H1 (cell line): ENCODE results near the gene HNRNPA1. TPM values are rescaled to one million over a fixed set of nuclear protein-coding genes. Genes with fewer than 3 reads are reported as not detected.
A peak's percentile ranks its signal among the peaks of the same experiment; 100 is the strongest.

Source experiments
- CTCF ChIA-PET: fragments of 300-600 bp; sonication (Branson Sonifier 250); formaldehyde crosslinking; loops from one replicate; lab custom pipeline; 2021; ENCODE audit not compliant: partially characterized antibody; lab: Charles Lee
- POLR2A ChIA-PET: fragments of 300-600 bp; sonication (Branson Sonifier 250); formaldehyde crosslinking; loops from one replicate; lab custom pipeline; 2021; ENCODE audit warnings: inconsistent platforms; ENCODE audit not compliant: partially characterized antibody; lab: Charles Lee
- DNase-seq, 2 experiments: peaks; one replicate each; pipeline versions ENCODE4 v3.0.0 to v3.0.0-alpha.2; 2010 to 2022; ENCODE audit warnings: low spot score in 2 of 2, low read depth in 1 of 2, mixed read lengths in 1 of 2
- FAIRE-seq: peaks from 2 replicates; lab custom pipeline; 2011; peaks lifted over from hg19 to GRCh38; lab: Jason Lieb, UNC
- H2AFZ ChIP-seq: 2 replicates; pipeline ENCODE4 v1.8.1; 2012; ENCODE audit warnings: low read length, inconsistent platforms
- H2AK5ac ChIP-seq: 2 replicates; pipeline ENCODE4 v1.6.1; 2013; ENCODE audit warnings: low read depth, low read length
- H2BK120ac ChIP-seq: replicated peaks from 2 replicates; pipeline ENCODE3; 2013; ENCODE audit warnings: low read depth, low read length, inconsistent platforms
- H2BK12ac ChIP-seq: 2 replicates; pipeline ENCODE4 v1.6.1; 2013; ENCODE audit warnings: low read depth, low read length
- H2BK15ac ChIP-seq: 2 replicates; pipeline ENCODE4 v1.6.1; 2013; ENCODE audit warnings: low read length
- H2BK20ac ChIP-seq: 2 replicates; pipeline ENCODE4 v1.6.1; 2013; ENCODE audit warnings: low read length
- H2BK5ac ChIP-seq: 2 replicates; pipeline ENCODE4 v1.6.1; 2013; ENCODE audit warnings: low read depth, low read length
- H3K14ac ChIP-seq: 2 replicates; pipeline ENCODE4 v1.6.1; 2013; ENCODE audit warnings: inconsistent platforms; ENCODE audit not compliant: insufficient read length
- H3K18ac ChIP-seq: 2 replicates; pipeline ENCODE4 v1.6.1; 2013; ENCODE audit warnings: low read length; ENCODE audit errors: extremely low read depth
- H3K23ac ChIP-seq: 2 replicates; pipeline ENCODE4 v1.6.1; 2013; ENCODE audit warnings: inconsistent platforms; ENCODE audit not compliant: insufficient read length
- H3K23me2 ChIP-seq: 2 replicates; pipeline ENCODE4 v1.6.1; 2013; ENCODE audit warnings: low read depth, low read length
- H3K27ac ChIP-seq: 2 replicates; pipeline ENCODE4 v1.6.1; 2011; ENCODE audit warnings: low read depth, low read length, inconsistent platforms
- H3K27me3 ChIP-seq, 4 experiments: replicated peaks in 1 of 4; 1 replicate in 1 of 4; 2 replicates in 3 of 4; pipeline versions ENCODE4 v1.6.1 to v1.8.1; 2011 to 2013; ENCODE audit warnings: low read length in 3 of 4, mild to moderate bottlenecking in 3 of 4, inconsistent platforms in 2 of 4, mixed read lengths in 2 of 4, moderate library complexity in 1 of 4; ENCODE audit not compliant: control insufficient read depth in 3 of 4, insufficient read depth in 3 of 4; ENCODE audit errors: extremely low read depth in 1 of 4
- H3K36me3 ChIP-seq, 4 experiments: 2 replicates each; pipeline versions ENCODE4 v1.6.1 to v1.8.1; 2011 to 2013; ENCODE audit warnings: mild to moderate bottlenecking in 4 of 4, low read length in 3 of 4, moderate library complexity in 2 of 4, control low read depth in 1 of 4, inconsistent platforms in 1 of 4; ENCODE audit not compliant: insufficient read depth in 4 of 4, control insufficient read depth in 2 of 4
- H3K4ac ChIP-seq: replicated peaks from 2 replicates; pipeline ENCODE3; 2013; ENCODE audit warnings: low read length, low read depth, mixed read lengths, inconsistent platforms; ENCODE audit not compliant: insufficient read length
- H3K4me1 ChIP-seq, 4 experiments: replicated peaks in 1 of 4; 1 replicate in 1 of 4; 2 replicates in 3 of 4; pipeline versions ENCODE4 v1.6.1 to v1.8.1; 2011 to 2013; ENCODE audit warnings: low read length in 3 of 4, inconsistent platforms in 2 of 4, mixed read lengths in 1 of 4; ENCODE audit not compliant: insufficient read depth in 4 of 4, control insufficient read depth in 3 of 4
- H3K4me2 ChIP-seq, 2 experiments: 2 replicates each; pipeline versions ENCODE4 v1.6.1 to v1.8.1; 2011 to 2013; ENCODE audit warnings: low read depth in 2 of 2, low read length in 2 of 2, control low read depth in 1 of 2, inconsistent platforms in 1 of 2, mild to moderate bottlenecking in 1 of 2; ENCODE audit not compliant: insufficient read depth in 1 of 2
- H3K4me3 ChIP-seq, 4 experiments: fragments of 200-600, 300-600 bp in 1 of 4; sonication (generic), shearing (Covaris generic), sonication (Bioruptor Twin) in 1 of 4; 2 replicates each; pipeline versions ENCODE4 v1.5.1 to v1.8.1; 2011 to 2016; ENCODE audit warnings: low read length in 4 of 4, low read depth in 3 of 4, control low read depth in 2 of 4, inconsistent platforms in 2 of 4, mild to moderate bottlenecking in 2 of 4, mixed read lengths in 1 of 4, moderate library complexity in 1 of 4; ENCODE audit not compliant: insufficient read depth in 2 of 4; ENCODE audit errors: extremely low read depth in 1 of 4
- H3K56ac ChIP-seq: replicated peaks from 2 replicates; pipeline ENCODE3; 2013; ENCODE audit warnings: low read depth, mild to moderate bottlenecking, mixed read lengths, low read length, inconsistent platforms; ENCODE audit not compliant: insufficient read length
- H3K79me1 ChIP-seq: 2 replicates; pipeline ENCODE4 v1.6.1; 2013; ENCODE audit warnings: low read depth, low read length, control low read depth
- H3K79me2 ChIP-seq, 2 experiments: 2 replicates each; pipeline versions ENCODE4 v1.6.1 to v1.8.1; 2012 to 2013; ENCODE audit warnings: low read length in 2 of 2, mild to moderate bottlenecking in 2 of 2, inconsistent platforms in 1 of 2; ENCODE audit not compliant: insufficient read depth in 2 of 2, control insufficient read depth in 1 of 2
- H3K9ac ChIP-seq, 4 experiments: replicated peaks in 1 of 4; 1 replicate in 1 of 4; 2 replicates in 3 of 4; pipeline versions ENCODE4 v1.6.1 to v1.8.1; 2011 to 2013; ENCODE audit warnings: low read depth in 3 of 4, low read length in 3 of 4, control low read depth in 2 of 4, mild to moderate bottlenecking in 2 of 4, moderate library complexity in 2 of 4, inconsistent platforms in 1 of 4; ENCODE audit errors: extremely low read depth in 1 of 4
- H3K9me3 ChIP-seq, 2 experiments: 2 replicates each; pipeline versions ENCODE4 v1.6.1 to v1.8.1; 2012 to 2013; ENCODE audit warnings: mild to moderate bottlenecking in 2 of 2, moderate library complexity in 2 of 2, control low read depth in 1 of 2, inconsistent platforms in 1 of 2, low read depth in 1 of 2, low read length in 1 of 2, mixed read lengths in 1 of 2; ENCODE audit not compliant: insufficient read depth in 2 of 2
- H4K20me1 ChIP-seq, 2 experiments: replicated peaks in 1 of 2; 2 replicates each; pipeline versions ENCODE3 to v1.8.1; 2011 to 2013; ENCODE audit warnings: inconsistent platforms in 2 of 2, low read length in 2 of 2, mild to moderate bottlenecking in 1 of 2; ENCODE audit not compliant: insufficient read depth in 2 of 2, control insufficient read depth in 1 of 2
- H4K5ac ChIP-seq: 2 replicates; pipeline ENCODE4 v1.6.1; 2013; ENCODE audit warnings: low read length, low read depth, mixed read lengths, inconsistent platforms; ENCODE audit not compliant: insufficient read length
- H4K8ac ChIP-seq: 2 replicates; pipeline ENCODE4 v1.8.0; 2013; ENCODE audit warnings: mild to moderate bottlenecking, moderate library complexity, low read length, inconsistent platforms; ENCODE audit not compliant: insufficient read depth; ENCODE audit errors: extremely low read depth
- H4K91ac ChIP-seq: replicated peaks from 2 replicates; pipeline ENCODE3; 2013; ENCODE audit warnings: low read length, mixed read lengths, inconsistent platforms; ENCODE audit not compliant: insufficient read length
- POU5F1 ChIP-seq: IDR thresholded peaks from 2 replicates; pipeline ENCODE4 v1.6.1; 2011; ENCODE audit warnings: low read depth, mild to moderate bottlenecking, low read length, moderate library complexity
- SIX5 ChIP-seq: IDR thresholded peaks from 2 replicates; pipeline ENCODE4 v1.6.1; 2011; ENCODE audit warnings: mild to moderate bottlenecking, low read depth, low read length
- WGBS, 2 experiments: shearing (Covaris generic) in 1 of 2; methylation state at CpG; one replicate each; pipeline versions ENCODE4 v1.1.6 to v1.1.7; 2013 to 2015; ENCODE audit warnings: low lambda C conversion rate in 2 of 2, mixed read lengths in 2 of 2, inconsistent platforms in 1 of 2, low coverage in 1 of 2, missing lambda C conversion rate in 1 of 2; ENCODE audit not compliant: insufficient replicate concordance in 2 of 2, insufficient coverage in 1 of 2, insufficient read length in 1 of 2; ENCODE audit errors: extremely low coverage in 1 of 2, missing lambda C conversion rate in 1 of 2; 5-methylcytosine and 5-hydroxymethylcytosine counted together
- polyA plus RNA-seq, 7 experiments: library from polyadenylated mRNA; depleted of rRNA in 3 of 7; stranded (reverse) in 5 of 7; unstranded in 2 of 7; fragments of >200 nt in 5 of 7; fragments of 200-250 nt in 2 of 7; gene quantifications; 1 replicate in 5 of 7; 2 replicates in 1 of 7; 4 replicates in 1 of 7; pipeline versions ENCODE4 v1.2.1 to v1.2.3, GENCODE V29; 2011 to 2013; ENCODE audit warnings: missing spikeins in 2 of 7, mixed read lengths in 2 of 7
- total RNA-seq: library from RNA; stranded (reverse); fragmentation: NEBNext Ultra II Directional; extraction: Animal tissue kit (Norgen Biotek cat#: 25700); gene quantifications from 2 replicates; pipeline ENCODE4 v1.2.1, GENCODE V29; 2021

HNRNPA1 gene
- total and polyA plus RNA-seq, 2 of the 8 experiments (the other 6 are each of a cell fraction or from before 2014, with no cell fraction given): 835 to 2,738 TPM

- no peak overlapping the region for H3K23ac ChIP-seq
- H4K8ac ChIP-seq: no peak overlapping the region
- no peaks in the 10 kb centered on the region for H3K27me3 ChIP-seq
- no peak overlapping the region for H3K4ac ChIP-seq
- H3K9me3 ChIP-seq: no peaks in the 10 kb centered on the region
- H3K14ac ChIP-seq: no peak overlapping the region
- no peak for FAIRE-seq
- H3K56ac ChIP-seq: no peak overlapping the region
- H3K79me2 ChIP-seq: peaks cover 0 to 5% of the 10 kb centered on the region in 2 experiments; a peak in 2 of 4 replicates
- no peak overlapping the region for H2AK5ac ChIP-seq
- no peak for DNase-seq
- H2BK5ac ChIP-seq: no peak overlapping the region
- no peak overlapping the region for H3K4me2 ChIP-seq
- H3K4me3 ChIP-seq: no peak overlapping the region
- H3K27ac ChIP-seq: no peak overlapping the region
- WGBS, 2 experiments: 77% methylated on average over 6 of the region's 6 CpGs; no CpG with 5 or more reads in 1 of the 2 experiments
- H3K18ac ChIP-seq: no peak overlapping the region
- peaks cover 0 to 3% of the 10 kb centered on the region in 2 experiments for H4K20me1 ChIP-seq
- no peak overlapping the region for H3K9ac ChIP-seq
- H3K36me3 ChIP-seq: no peaks in the 10 kb centered on the region; a peak in 1 of 8 replicates
- H3K79me1 ChIP-seq: peaks cover 3% of the 10 kb centered on the region; the same call in 1 of the 2 replicates
- peaks cover 0 to 11% (median 4%) of the 10 kb centered on the region in 4 experiments; a peak in 2 of 7 replicates for H3K4me1 ChIP-seq
- no peak overlapping the region for H4K91ac ChIP-seq
- CTCF ChIA-PET: interaction anchor here (0.6 to 34.6 kb wide), 14 partner anchors 9 to 699 kb away, joined by 3 to 618 read pairs (median 4); partner anchors contain the start of gene NFE2
- no peak overlapping the region for H2BK12ac ChIP-seq
- TF ChIP-seq POU5F1: peak; percentile 55; the same call in 1 of the 2 replicates
- no peak for TF ChIP-seq SIX5
- no peak overlapping the region for H2BK20ac ChIP-seq
- POLR2A ChIA-PET: interaction anchor here (0.9 to 16.2 kb wide), 10 partner anchors 9 to 105 kb away, joined by 3 to 166 read pairs (median 7); partner anchors contain the start of genes CBX5 and HNRNPA1
- H2BK15ac ChIP-seq: no peak overlapping the region
- H2AFZ ChIP-seq: no peak overlapping the region
- no peak overlapping the region for H2BK120ac ChIP-seq
- H4K5ac ChIP-seq: no peak overlapping the region
- peaks cover 4% of the 10 kb centered on the region; the same call in 1 of the 2 replicates for H3K23me2 ChIP-seq
These were observed 48.2 kb downstream of the HNRNPA1 start for GRCh38 chr12:54328595-54329337.
